Activated CD8-positive, alpha-beta memory T cell treated with anti-CD3 and anti-CD28 coated beads for 24 hours (primary cell): ENCODE data around the gene LRRC66.

Source experiments
- DNase-seq: peaks from one replicate; pipeline ENCODE4 v3.0.0-alpha.2; 2020

Gene LRRC66

DNA sequence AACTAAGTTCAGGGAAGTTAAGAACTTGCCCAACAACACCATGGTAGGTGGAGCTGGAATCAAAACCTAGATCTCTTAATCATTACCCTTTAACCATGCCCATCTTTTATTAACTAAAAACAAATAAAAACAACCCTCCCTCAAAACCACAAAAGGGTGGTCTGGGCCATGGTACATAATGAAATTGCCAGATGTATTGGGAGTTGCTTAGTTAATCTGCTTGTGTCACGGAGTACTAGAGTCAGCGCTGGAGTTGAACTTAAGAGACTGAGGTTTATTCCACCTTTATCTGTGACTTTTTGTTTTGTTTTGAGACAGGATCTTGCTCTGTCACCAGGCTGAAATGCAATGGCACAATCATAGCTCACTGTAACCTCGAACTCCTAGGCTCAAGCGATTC is 13.3 kb downstream of the LRRC66 start:
- no peak for DNase-seq

DNA sequence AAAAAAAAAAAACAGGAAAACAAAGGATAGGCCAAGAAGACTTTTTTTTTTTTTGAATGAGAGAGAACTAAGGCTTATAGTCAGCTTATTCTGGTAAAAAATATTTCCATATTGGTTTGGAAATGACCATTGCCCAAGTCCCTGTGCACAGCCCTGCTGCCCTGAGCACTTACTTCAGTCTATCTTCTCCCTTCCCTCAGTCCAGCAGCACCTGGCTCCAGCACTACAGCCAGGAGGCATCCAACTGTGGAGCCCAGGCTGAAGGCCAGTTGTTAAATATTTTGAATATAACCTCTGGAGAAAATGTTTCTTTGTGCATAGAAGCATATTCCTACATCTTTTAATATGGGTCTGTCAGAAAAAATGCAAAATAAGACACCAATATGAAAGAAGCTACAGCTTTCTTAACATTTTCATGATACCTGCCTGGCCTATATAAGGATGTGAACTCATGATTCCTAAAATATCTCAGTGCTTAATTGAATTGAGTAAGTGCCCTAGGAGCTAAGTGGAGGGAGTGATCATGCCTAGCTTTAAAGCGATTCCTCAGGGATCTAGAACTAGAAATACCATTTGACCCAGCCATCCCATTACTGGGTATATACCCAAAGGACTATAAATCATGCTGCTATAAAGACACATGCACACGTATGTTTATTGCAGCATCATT is 14.4 kb downstream of the LRRC66 start:
- DNase-seq: no peak

DNA sequence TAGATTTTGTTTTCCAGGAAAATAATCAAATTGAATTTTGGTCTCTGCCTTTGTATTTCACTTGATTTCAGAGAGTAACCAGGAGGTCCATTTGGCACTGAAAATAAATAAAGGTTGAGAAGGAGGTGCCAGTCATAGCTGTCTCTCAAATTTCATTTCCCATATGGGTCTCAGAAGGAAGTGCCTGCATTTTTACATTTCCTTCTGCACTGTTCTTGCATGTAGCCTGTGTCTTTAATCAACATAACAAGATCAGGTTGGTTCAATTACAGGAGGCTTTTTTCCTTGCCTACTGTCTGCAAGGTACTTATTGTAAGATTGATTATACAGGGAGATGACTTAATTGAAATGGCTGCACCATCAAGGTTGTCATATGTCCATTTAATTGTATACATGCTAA is 15.7 kb downstream of the LRRC66 start:
- no peak for DNase-seq

DNA sequence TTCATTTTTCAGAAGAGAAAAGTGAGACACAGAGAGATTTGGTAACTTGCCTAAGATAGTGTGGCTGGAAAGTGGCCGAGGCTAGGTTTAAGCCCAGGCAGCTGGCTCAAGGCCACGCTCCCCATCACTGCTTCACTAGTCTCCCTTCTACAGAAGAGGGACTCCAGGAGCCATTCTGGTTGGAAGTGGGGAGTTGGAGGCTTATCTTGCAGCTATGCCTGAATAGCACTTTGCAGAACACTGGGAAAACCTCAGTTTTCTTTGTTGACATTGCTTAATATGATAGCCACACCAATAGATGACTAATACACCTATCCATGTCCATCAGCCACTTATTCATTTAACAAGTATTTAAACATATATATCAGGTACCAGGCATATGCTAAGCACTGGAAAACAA is 18.5 kb downstream of the LRRC66 start:
- DNase-seq: no peak

DNA sequence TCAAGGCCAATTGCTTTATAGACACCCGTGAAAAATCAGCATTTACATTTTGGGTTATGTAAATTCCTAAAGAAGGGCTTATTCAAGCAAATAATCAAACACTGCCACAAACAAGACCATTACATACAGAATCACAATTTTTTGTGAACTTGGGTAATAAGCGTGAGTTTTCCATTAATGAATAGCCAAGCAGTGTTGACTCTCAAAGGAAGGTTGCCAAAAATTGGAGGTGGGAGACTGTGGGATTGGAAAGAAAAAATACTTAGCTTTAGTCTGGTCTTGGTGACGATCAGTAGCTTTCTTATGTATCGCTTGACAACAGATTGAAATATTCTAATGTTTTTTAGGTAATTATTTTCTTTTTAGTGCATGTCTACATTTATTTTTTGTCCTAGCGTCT is 20.9 kb downstream of the LRRC66 start:
- no peak for DNase-seq

DNA sequence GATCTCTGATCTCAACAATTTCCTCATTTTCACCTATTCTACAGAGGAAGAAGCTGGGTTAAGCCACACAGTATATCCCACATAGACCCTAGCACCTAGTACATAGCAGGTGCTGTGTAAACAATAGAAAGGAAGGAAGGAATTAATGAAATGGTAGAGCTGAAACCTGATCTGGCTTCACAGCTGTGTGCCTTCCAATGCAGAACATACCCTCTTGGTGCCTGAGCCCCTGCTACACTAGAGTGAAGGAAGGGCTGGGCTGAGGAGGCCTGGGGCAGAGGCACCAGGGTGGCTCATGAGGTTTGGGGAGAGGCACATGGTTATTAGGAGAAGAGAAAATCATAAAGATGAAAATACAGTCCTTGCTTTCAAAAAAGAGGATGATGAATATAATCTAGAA is 21.3 kb downstream of the LRRC66 start:
- DNase-seq: no peak

DNA sequence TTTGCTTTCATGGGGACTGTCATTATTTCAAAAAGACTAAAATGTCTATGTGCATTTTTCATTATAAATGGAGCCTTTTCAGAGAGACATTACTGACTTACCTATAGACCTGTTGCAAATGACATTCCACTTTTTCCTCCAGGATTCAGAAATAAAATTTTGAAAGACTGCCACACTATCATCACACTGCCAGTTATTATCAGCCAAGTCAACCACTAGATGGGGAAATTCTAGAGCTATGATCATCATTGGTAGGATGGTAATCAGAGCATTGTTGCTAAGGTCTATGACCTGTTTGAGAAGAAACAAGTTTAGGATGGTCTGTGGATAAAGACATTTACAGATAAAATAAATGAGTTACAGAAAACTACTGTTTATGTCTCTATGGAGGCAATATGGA is 22.5 kb downstream of the LRRC66 start:
- DNase-seq: no peak

DNA sequence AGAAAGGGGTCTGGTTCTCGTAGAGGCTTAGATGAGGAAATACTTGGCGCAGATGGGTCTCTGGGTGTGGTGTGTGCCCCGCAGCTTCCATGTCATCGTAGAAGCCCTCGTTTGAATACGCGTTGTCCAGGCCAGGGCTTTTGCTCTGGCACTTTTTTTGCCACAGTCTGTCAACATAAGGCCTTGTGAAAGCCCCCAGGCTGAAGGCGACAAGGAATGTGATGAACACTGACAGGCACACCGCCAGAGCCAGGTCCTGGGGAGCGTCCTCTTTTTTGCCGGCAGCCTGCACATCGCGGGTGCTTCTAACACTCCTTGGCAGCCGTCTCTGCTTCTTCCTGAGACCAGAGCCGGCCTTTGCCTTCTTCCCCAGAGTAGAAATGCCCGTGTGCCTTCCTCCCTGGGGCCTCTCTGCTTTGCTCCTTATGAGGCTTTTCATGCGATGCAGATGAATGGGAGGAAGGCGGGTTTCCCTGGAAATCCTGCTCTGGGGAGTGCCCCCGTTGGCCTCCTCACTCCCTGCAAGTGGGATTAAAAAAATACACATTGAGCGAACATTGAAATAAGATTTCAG is 24.4 kb downstream of the LRRC66 start:
- no peak for DNase-seq

DNA sequence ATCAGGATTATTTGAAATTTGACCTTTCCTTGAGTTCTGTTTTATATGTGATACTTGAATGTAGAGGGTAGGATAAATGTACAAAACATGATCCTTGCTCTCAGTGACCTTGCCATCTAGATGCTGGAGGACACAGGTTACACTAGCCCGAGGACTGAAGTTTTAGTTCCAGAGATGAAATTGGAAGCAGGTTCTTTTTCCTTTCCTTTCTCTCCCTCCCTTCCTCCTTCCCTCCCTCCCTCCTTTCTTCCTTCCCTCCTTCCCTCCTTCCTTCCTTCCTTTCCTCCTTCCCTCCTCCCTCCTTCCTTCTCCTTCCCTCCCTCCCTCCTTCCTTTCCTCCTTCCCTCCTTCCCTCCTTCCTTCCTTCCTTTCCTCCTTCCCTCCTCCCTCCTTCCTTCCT is 54.3 kb downstream of the LRRC66 start:
- no peak for DNase-seq

DNA sequence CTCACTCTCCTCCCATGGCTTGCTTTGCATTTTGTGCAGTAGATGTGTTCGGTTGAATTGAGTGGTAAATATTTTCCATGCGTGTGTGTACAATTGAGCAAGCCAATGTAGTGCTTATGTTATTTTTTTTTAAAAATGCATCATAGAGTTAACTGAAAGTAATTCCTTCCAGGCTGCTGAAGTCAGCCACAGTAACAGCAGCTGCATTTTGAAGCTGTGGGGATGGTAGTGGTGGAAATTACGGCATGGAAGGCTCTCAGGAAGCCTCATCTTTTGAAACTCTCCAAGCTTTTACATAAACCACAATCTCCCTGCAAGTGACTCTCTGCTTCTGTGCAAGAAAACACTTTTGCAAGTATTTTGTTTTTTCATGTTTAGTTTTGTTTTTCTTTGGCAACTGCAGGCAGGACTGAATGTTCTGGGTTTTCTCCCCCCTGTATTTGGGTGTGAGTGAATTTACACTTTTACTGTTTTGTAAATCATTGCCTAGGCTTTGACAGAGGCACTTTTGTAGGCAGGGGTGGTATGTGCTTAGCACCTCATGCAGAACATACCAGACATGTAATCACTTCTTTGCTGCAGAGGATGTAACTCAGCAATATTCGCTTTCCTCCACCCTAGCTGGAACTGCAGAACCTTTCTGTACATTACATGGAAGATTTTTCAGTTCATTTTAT is 56.2 kb downstream of the LRRC66 start:
- no peak for DNase-seq

DNA sequence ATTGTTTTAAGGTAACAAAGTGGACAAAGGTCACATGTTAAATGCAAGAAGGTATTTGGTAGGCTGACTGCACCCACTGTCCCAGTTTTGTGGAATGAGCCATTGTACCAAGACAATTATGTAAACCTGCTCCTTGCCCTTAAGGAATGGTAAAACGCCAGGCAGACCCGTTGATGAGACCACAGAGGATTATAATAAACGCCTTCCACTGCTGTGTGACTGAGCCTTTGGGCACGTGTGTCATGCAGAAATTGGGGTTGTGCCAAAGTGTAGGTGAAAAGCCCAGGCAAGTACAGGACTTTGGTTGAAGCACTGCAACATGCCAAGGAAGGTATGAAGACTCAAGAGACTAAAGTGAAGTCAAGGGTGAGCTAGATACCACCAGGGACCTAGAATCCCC is 59.7 kb downstream of the LRRC66 start:
- DNase-seq: no peak

DNA sequence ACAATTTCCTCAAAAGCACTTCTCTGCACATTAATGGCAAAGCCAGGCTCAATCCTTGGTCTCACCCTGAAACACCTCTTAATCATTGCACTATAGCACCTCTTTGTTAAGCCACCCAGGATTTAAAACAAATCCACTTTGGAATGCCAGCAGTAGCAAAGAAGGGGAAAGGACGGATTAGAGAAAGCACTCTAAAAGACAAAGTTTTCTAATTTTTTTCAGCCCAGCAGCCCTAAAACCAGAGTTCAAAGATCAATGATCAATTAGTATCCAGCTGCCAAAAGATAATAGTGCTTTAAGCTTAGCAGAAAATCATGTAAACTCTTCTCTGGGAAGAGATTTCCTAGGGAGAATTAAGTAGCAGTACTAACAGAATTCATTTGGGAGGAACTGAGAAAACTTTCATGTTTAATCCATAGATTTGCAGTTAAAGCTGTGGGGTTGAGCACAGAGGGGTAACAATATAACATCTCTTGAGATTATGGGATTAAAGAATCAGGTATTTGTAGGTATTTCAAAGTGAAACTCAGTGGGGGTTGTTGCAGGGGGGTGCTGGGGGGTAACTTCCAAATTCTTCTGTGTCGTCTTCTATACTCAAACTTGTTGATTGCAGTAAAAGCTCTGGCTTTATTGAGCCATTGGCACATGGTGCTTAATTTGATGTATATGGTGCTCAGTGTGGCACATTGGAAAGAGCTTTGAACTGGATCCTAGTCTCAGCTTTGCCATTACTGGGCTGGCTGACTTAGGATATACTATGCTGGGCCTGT is 61.8 kb downstream of the LRRC66 start:
- no peak for DNase-seq
